ENCODE measurements around the gene BBS1.
"Not testable (repeated sequence)": the region's sequence is repeated elsewhere in the genome, so short reads cannot be mapped to it uniquely, and the experiment has no call there.

Gene BBS1

DNA sequence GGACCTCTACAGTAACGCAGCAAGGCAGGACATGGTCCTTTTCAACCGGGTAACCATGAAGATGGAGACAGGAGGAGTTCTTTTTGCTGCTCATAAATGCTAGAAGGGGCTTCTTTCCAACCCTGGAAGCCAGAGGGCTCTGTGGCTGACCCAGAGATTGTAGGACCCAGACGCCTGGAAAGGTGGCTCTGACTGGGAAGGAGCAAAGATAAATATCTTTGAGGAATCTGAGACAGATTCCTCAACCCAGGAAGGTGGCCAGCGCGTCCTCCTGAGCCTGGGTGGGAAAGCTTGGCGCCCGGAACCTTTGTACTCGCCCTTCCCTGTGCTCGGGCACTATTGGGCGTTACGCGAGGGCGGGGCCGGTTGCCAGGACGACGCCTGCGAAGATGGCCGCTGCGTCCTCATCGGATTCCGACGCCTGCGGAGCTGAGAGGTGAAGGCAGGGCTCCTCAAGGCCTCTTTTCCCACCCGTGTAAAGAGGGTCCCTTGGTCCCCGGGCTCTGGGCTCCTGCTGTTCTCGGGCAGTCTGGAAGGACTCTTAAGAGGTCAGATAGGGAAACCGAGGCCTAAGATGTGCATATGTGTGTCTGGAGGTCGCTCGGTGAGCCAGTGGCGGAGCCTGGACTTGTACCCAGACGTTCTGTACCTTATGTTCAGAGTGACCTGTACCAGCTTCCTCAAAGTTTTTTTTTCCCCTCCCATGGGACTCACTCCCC is at the start of gene BBS1:
Gene BBS1, plus strand, starts transcription at position 365 of the 719 bp plus-strand sequence. Its CDS starts 25 bp downstream, at position 390.
- Histone ChIP-seq H3K36me3 (ENCODE audit: insufficient read depth, low read length) (peaks cover 35% of the 10 kb centered on the region), H3K27me3 (ENCODE audit: insufficient read depth, low read length) (no peaks in the 10 kb centered on the region), H3K4me1 (ENCODE audit: insufficient read depth, low read length) (peaks cover 4% of the 10 kb centered on the region), H2AFZ (ENCODE audit: low read depth, low read length) (peak within 1 kb of the TSS; percentile 78), H3K9me3 (ENCODE audit: low read length) (no peaks in the 10 kb centered on the region), H3K4me3 (ENCODE audit: low read length) (peak within 1 kb of the TSS; percentile 88)

DNA sequence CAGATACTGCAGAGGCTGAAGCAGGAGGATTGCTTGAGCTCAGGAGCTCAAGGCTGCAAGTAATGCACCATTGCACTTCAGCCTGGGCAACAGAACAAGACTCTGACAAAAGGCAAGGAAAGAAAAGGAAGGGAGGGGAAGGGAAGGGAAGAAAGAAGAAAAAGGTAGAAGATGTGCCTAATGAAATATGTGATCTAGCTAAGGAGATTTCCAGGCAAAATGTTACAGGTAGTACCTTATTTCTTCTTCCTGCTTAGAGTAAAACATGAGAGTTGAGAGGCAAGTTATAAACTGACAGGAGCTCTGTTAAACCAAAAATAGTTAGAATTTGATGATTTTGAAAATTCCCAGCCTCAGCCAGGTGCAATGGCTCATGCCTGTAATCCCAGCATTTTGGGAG is 48.4 kb upstream of the BBS1 start:
- H3K27me3 ChIP-seq (ENCODE audit: insufficient read depth, low read length): no peaks in the 10 kb centered on the region
- H3K4me1 ChIP-seq (ENCODE audit: insufficient read depth, low read length): no peaks in the 10 kb centered on the region
- no peak overlapping the region for H3K4me3 ChIP-seq (ENCODE audit: low read length)
- no peaks in the 10 kb centered on the region for H3K36me3 ChIP-seq (ENCODE audit: insufficient read depth, low read length)
- no peaks in the 10 kb centered on the region for H3K9me3 ChIP-seq (ENCODE audit: low read length)
- no peak overlapping the region for H2AFZ ChIP-seq (ENCODE audit: low read depth, low read length)

DNA sequence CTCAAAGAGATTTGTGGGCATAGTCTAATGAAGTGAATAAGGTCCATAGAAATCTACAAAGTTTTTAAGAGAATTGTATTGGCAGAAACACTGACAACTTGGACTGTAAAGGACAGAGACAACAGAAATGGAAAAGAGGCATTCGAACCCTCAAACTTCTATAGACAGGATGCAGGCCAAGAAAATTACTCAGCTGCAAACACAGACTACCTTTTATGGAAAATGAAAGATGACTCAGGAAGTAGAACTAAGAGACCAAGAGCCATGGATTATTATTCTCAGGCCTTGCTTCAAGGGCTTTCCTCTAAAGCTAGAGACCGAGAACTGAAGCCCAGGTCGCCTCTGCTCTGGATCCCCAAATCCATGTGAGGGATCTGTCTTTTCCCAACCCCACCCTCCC is 47.5 kb upstream of the BBS1 start:
- Histone ChIP-seq H2AFZ (ENCODE audit: low read depth, low read length) (no peak overlapping the region), H3K36me3 (ENCODE audit: insufficient read depth, low read length) (no peaks in the 10 kb centered on the region), H3K9me3 (ENCODE audit: low read length) (no peaks in the 10 kb centered on the region), H3K27me3 (ENCODE audit: insufficient read depth, low read length) (no peaks in the 10 kb centered on the region), H3K4me3 (ENCODE audit: low read length) (no peak overlapping the region), H3K4me1 (ENCODE audit: insufficient read depth, low read length) (peaks cover 7% of the 10 kb centered on the region)

DNA sequence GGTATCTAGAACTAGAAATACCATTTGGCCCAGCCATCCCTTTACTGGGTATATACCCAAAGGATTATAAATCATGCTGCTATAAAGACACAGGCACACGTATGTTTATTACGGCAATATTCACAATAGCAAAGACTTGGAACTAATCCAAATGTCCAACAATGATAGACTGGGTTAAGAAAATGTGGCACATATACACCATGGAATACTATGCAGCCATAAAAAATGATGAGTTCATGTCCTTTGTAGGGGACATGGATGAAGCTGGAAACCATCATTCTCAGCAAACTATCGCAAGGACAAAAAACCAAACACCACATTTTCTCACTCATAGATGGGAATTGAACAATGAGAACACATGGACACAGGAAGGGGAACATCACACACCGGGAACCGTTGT is 46.3 kb upstream of the BBS1 start:
- H3K4me1 ChIP-seq (ENCODE audit: insufficient read depth, low read length): peaks cover 15% of the 10 kb centered on the region
- H3K27me3 ChIP-seq (ENCODE audit: insufficient read depth, low read length); H3K4me3 ChIP-seq (ENCODE audit: low read length); H3K36me3 ChIP-seq (ENCODE audit: insufficient read depth, low read length); H2AFZ ChIP-seq (ENCODE audit: low read depth, low read length); H3K9me3 ChIP-seq (ENCODE audit: low read length): not testable (repeated sequence)

GRCh38 chr11:66464916-66465315 is 45.5 kb upstream of the BBS1 start:
- H3K4me1 ChIP-seq (ENCODE audit: insufficient read depth, low read length): peaks cover 17% of the 10 kb centered on the region
- H3K27me3 ChIP-seq (ENCODE audit: insufficient read depth, low read length): no peaks in the 10 kb centered on the region
- no peak overlapping the region for H2AFZ ChIP-seq (ENCODE audit: low read depth, low read length)
- no peaks in the 10 kb centered on the region for H3K9me3 ChIP-seq (ENCODE audit: low read length)
- no peak overlapping the region for H3K4me3 ChIP-seq (ENCODE audit: low read length)
- H3K36me3 ChIP-seq (ENCODE audit: insufficient read depth, low read length): no peaks in the 10 kb centered on the region

DNA sequence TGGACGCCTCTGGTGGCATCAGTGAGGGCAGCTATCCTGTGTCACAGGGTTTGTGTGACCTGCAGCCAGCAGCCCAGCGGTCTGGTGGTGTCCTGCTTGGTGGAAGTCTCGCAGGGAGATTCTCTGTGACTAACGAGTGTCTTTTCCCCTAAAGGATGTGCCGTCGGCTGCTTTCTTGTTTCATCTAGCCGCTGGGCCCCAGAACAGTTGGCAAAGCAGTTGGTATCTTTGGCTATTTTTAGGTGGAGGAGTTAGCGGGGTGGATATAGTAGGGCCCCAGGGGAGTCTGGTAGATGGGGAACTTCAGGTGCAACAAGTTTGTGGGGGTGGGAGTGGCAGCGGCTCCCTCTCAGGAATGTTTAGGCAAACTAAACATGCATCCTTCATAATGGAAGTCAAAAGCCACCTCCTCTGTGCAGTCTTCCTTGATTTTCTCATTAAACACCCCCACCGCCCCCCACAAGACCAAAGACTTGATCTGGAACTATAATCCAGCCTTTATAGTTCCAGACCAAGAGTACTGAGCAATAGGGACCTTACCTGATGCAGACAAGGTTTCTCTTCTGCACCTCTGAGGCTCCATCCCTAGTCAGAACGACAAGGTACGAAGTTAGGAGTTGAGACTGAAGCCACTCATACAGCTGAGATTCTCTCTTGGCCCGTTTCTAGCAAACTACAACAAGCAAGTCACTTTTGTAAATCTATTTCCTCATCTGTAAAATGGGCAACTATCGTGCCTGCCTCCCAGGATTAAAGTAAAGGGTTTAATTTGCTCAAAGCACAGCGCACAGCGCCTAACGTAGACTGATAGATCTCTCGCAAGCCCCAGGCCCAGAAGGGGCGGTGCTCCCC is 44.8 kb upstream of the BBS1 start:
- Histone ChIP-seq H3K4me3 (ENCODE audit: low read length) (peak overlapping the region; percentile 55), H3K27me3 (ENCODE audit: insufficient read depth, low read length) (no peaks in the 10 kb centered on the region)

DNA sequence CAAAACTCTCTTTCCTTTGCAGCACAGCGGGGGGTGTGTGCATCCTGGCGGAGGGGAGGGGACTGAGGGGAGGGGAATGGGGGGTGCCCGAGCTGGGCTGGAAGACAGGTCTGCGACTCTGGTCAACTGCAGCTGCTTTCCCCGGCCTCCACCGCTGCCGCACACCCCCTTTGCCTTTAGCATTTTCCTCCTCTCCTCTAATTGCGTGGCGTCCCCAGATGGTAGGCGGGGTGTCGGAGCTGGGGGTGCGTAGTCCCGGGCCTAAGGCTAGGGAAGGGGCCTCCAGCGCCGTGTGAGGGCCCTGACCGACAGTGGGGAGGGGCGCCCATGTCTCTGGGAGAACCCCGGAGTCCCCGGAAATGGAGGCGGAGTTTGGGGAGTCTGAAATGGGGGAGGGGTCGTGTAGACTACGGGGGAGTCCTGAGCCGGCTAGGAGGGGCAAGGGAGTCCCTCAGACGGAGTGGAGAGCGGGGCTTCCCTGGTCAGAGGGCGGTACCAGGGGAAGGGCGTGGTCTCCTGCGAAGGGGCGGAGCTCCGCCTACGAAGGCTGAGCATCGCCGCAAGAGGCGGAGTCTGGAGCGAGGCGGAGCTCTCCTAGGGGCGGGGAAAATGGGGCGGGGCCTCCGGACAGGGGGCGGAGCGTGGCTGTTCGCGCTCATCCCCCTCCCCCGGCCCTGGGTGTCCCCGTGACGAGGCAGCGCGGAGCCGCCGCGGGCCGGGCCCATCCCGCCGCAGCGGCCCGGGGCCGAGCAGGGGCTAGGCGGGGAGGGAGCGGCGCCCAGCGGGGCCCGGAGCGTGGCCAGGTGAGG is 44.0 kb upstream of the BBS1 start, which contains the start of gene PELI3:
Gene PELI3, plus strand, starts transcription at position 681 of the 809 bp plus-strand sequence. CDS start 1,224 bp downstream, outside the sequence.
- Histone ChIP-seq H3K4me1 (ENCODE audit: insufficient read depth, low read length) (peaks cover 17% of the 10 kb centered on the region), H3K36me3 (ENCODE audit: insufficient read depth, low read length) (peaks cover 6% of the 10 kb centered on the region), H3K4me3 (ENCODE audit: low read length) (peak within 1 kb of the TSS; percentile 55), H2AFZ (ENCODE audit: low read depth, low read length) (peak within 1 kb of the TSS; percentile 96), H3K9me3 (ENCODE audit: low read length) (no peaks in the 10 kb centered on the region), H3K27me3 (ENCODE audit: insufficient read depth, low read length) (no peaks in the 10 kb centered on the region)

More for the DNA sequence above, 44.8 kb upstream of the BBS1 start:
- Histone ChIP-seq H3K9me3 (ENCODE audit: low read length) (no peaks in the 10 kb centered on the region), H3K36me3 (ENCODE audit: insufficient read depth, low read length) (no peaks in the 10 kb centered on the region), H3K4me1 (ENCODE audit: insufficient read depth, low read length) (peaks cover 17% of the 10 kb centered on the region), H2AFZ (ENCODE audit: low read depth, low read length) (peak overlapping the region; percentile 96)

DNA sequence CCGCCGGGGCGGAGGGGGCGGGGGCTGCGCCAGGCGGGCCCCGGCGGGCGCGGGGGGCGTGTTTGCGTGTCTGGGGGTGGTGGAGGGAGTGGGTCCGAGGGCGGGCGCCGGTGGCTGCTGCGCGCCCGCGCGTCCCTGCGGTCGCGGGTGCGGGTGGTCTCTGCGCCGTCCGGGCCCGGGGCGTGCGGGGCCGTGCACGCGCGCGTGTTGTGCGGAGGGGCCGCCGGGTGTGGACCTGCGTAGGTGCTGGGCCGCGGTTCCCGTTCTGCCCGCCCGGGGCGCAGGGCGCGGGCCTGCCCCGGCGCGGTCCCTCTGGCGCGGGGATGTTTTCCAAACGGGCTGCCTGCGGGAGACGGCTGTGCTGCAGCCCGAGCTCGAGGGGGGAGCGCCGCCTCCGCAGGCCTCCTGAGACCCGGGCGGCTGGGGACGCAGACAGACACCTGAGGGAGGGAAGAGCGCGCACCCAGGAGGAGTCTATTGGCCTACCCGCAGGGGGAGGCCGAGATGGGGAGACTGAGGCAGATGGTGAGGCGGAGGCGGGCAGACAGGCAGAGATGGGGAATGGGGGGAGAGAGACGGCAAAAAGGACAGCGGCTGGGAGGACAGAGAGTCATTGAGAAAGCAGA is 43.3 kb upstream of the BBS1 start:
- H3K9me3 ChIP-seq (ENCODE audit: low read length): no peaks in the 10 kb centered on the region
- H3K4me3 ChIP-seq (ENCODE audit: low read length): peak overlapping the region; percentile 55
- peak overlapping the region; percentile 75 for H2AFZ ChIP-seq (ENCODE audit: low read depth, low read length)
- H3K27me3 ChIP-seq (ENCODE audit: insufficient read depth, low read length): no peaks in the 10 kb centered on the region
- H3K36me3 ChIP-seq (ENCODE audit: insufficient read depth, low read length): peaks cover 8% of the 10 kb centered on the region
- peaks cover 17% of the 10 kb centered on the region for H3K4me1 ChIP-seq (ENCODE audit: insufficient read depth, low read length)

GRCh38 chr11:66467756-66468155 is 42.7 kb upstream of the BBS1 start:
- Histone ChIP-seq H3K36me3 (ENCODE audit: insufficient read depth, low read length) (peaks cover 14% of the 10 kb centered on the region), H3K4me3 (ENCODE audit: low read length) (peak overlapping the region; percentile 55), H3K27me3 (ENCODE audit: insufficient read depth, low read length) (no peaks in the 10 kb centered on the region), H3K4me1 (ENCODE audit: insufficient read depth, low read length) (peaks cover 17% of the 10 kb centered on the region), H2AFZ (ENCODE audit: low read depth, low read length) (peak overlapping the region; percentile 75), H3K9me3 (ENCODE audit: low read length) (no peaks in the 10 kb centered on the region)

- H3K36me3 ChIP-seq (ENCODE audit: insufficient read depth, low read length): peaks cover 19% of the 10 kb centered on the region
- H3K4me3 ChIP-seq (ENCODE audit: low read length): no peak overlapping the region
- H3K27me3 ChIP-seq (ENCODE audit: insufficient read depth, low read length): no peaks in the 10 kb centered on the region
- peaks cover 17% of the 10 kb centered on the region for H3K4me1 ChIP-seq (ENCODE audit: insufficient read depth, low read length)
- no peaks in the 10 kb centered on the region for H3K9me3 ChIP-seq (ENCODE audit: low read length)
- H2AFZ ChIP-seq (ENCODE audit: low read depth, low read length): no peak overlapping the region
These were observed 41.7 kb upstream of the BBS1 start for GRCh38 chr11:66468691-66469090.

- Histone ChIP-seq H3K4me1 (ENCODE audit: insufficient read depth, low read length) (peaks cover 17% of the 10 kb centered on the region), H3K27me3 (ENCODE audit: insufficient read depth, low read length) (no peaks in the 10 kb centered on the region), H3K9me3 (ENCODE audit: low read length) (no peaks in the 10 kb centered on the region), H3K4me3 (ENCODE audit: low read length) (no peak overlapping the region), H3K36me3 (ENCODE audit: insufficient read depth, low read length) (peaks cover 26% of the 10 kb centered on the region), H2AFZ (ENCODE audit: low read depth, low read length) (no peak overlapping the region)
These were observed 41.0 kb upstream of the BBS1 start for GRCh38 chr11:66469441-66469840.

DNA sequence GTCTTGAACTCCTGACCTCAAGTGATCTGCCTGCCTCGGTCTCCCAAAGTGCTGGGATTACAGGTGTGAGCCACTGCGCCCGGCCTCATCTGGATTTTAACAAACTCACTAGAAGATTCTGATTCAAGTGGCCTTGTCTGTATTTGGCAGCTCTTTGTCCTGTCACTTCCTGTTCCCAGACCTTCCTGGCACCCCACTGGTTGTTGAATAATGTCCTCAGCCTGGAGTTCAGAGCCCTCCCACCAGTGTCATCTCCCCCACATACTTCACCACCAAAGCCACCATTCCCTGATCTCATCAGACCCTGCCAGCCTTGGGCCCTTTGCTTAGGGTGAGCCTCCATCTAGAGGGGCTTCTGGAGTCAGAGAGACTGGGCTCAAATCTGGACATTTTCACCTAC is 40.4 kb upstream of the BBS1 start:
- Histone ChIP-seq H2AFZ (ENCODE audit: low read depth, low read length) (no peak overlapping the region), H3K4me3 (ENCODE audit: low read length) (no peak overlapping the region), H3K4me1 (ENCODE audit: insufficient read depth, low read length) (peaks cover 17% of the 10 kb centered on the region)

More for the DNA sequence above, 40.4 kb upstream of the BBS1 start:
- H3K27me3 ChIP-seq (ENCODE audit: insufficient read depth, low read length): no peaks in the 10 kb centered on the region
- H3K9me3 ChIP-seq (ENCODE audit: low read length): no peaks in the 10 kb centered on the region
- H3K36me3 ChIP-seq (ENCODE audit: insufficient read depth, low read length): peaks cover 29% of the 10 kb centered on the region
